Effector memory CD8-positive, alpha-beta T cell (primary cell): ENCODE data around the gene ZNF302.
"Not testable (repeated sequence)": the region's sequence is repeated elsewhere in the genome, so short reads cannot be mapped to it uniquely, and the experiment has no call there.

Source experiments
- ATAC-seq: fragments of 150-1000 bp; cut with Tn5 transposase; replicated peaks from 2 replicates; pipeline ENCODE4 v1.10.0; 2021; ENCODE audit warnings: mild to moderate bottlenecking, moderate library complexity
- DNase-seq, 3 experiments: peaks; one replicate each; pipeline ENCODE4 v3.0.0; 2021
- H3K27ac Mint-ChIP-seq, 2 donors: one replicate each; pipeline ENCODE4 v1.8.0; 2022; ENCODE audit warnings: mild to moderate bottlenecking in 2 of 2, mixed read lengths in 2 of 2, moderate library complexity in 2 of 2
- H3K27me3 Mint-ChIP-seq, 2 donors: one replicate each; pipeline ENCODE4 v1.8.0; 2022; ENCODE audit warnings: mixed read lengths in 2 of 2
- H3K36me3 Mint-ChIP-seq: one replicate; pipeline ENCODE4 v1.8.0; 2022; ENCODE audit warnings: mild to moderate bottlenecking, moderate library complexity, mixed read lengths; ENCODE audit not compliant: insufficient read depth
- H3K4me1 Mint-ChIP-seq, 2 donors: one replicate each; pipeline ENCODE4 v1.8.0; 2022; ENCODE audit warnings: low read depth in 2 of 2, mixed read lengths in 2 of 2
- H3K4me3 Mint-ChIP-seq, 2 donors: one replicate each; pipeline ENCODE4 v1.8.0; 2022; ENCODE audit warnings: mild to moderate bottlenecking in 2 of 2, mixed read lengths in 2 of 2, moderate library complexity in 2 of 2
- H3K9me3 Mint-ChIP-seq, 2 donors: one replicate each; pipeline ENCODE4 v1.8.0; 2022; ENCODE audit warnings: mixed read lengths in 2 of 2

ZNF302 gene

DNA sequence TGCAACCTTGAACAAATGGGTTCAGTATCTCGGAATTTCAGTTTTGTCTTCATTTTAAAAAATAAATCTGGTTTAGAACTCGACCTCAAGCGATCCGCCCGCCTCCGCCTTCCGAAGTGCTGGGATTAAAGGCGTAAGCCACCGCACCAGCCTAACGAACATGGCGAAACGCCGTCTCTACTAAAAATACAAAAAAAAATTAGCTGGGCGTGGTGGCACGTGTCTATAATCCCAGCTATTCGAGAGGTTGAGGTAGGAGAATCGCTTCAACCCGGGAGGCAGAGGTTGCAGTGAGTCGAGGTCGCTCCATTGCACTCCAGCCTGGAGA is 571 bp downstream of the ZNF302 start:
- H3K4me1 Mint-ChIP-seq, result peaks cover 14 to 28% of the 10 kb centered on the region in 2 donors
- ATAC-seq, result no peak
- H3K27ac Mint-ChIP-seq, result peak overlapping the region; percentile 99
- peak overlapping the region; percentile 94 to 95 for H3K4me3 Mint-ChIP-seq
- H3K27me3 Mint-ChIP-seq, result peaks cover 8 to 16% of the 10 kb centered on the region in 2 donors
- no peak for DNase-seq
- peaks cover 5 to 11% of the 10 kb centered on the region in 2 donors for H3K9me3 Mint-ChIP-seq
- peaks cover 46% of the 10 kb centered on the region for H3K36me3 Mint-ChIP-seq

DNA sequence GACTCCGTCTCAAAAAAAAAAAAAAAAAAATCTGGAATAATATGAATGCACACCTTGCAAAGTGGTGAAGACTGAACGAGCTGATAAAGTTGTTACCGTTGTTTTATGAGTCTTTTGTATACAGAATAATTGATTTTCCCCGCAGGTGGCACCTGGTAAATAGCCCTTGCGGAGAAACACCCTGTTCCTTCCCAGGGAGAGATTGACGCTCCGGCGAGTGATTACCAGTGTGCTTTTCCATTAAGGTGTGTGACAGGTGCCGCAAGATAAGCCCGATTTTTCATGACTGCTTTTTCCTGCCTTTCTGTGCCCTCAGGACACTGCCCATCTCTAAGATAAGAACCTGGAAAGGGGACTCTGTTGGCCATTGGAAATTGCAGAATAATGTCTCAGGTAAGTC is 943 bp downstream of the ZNF302 start:
- ATAC-seq (no peak), DNase-seq (no peak)
- peaks cover 50% of the 10 kb centered on the region for H3K36me3 Mint-ChIP-seq
- H3K27ac Mint-ChIP-seq, result peak overlapping the region; percentile 99
- H3K4me1 Mint-ChIP-seq, result peaks cover 14 to 28% of the 10 kb centered on the region in 2 donors
- H3K9me3 Mint-ChIP-seq, result peaks cover 5 to 11% of the 10 kb centered on the region in 2 donors
- H3K27me3 Mint-ChIP-seq, result peaks cover 8 to 13% of the 10 kb centered on the region in 2 donors
- H3K4me3 Mint-ChIP-seq, result peak overlapping the region; percentile 94 to 95

DNA sequence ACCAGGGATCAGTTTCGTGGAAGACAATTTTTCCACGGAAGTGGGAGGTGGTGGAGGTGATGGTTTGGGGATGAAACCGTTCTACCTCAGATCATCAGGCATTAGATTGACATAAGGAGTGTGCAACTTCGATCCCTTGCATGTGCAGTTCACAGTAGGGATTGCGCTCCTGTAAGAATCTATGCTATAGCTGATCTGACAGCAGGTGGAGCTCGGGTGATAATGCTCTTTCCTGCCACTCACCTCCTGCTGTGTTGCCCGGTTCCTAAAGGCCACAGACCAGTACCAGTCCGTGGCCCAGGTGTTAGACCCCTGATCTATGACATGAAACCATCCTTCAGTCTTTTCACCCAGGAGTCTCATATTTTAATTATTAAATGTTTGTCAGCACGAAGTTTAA is 4.0 kb downstream of the ZNF302 start:
- Mint-ChIP-seq H3K27me3 (no peaks in the 10 kb centered on the region), H3K36me3 (peaks cover 60% of the 10 kb centered on the region), H3K4me1 (peaks cover 14 to 25% of the 10 kb centered on the region in 2 donors), H3K9me3 (peaks cover 7 to 11% of the 10 kb centered on the region in 2 donors), H3K4me3 (no peak overlapping the region), H3K27ac (no peak overlapping the region)
- DNase-seq, result no peak
- ATAC-seq, result no peak

DNA sequence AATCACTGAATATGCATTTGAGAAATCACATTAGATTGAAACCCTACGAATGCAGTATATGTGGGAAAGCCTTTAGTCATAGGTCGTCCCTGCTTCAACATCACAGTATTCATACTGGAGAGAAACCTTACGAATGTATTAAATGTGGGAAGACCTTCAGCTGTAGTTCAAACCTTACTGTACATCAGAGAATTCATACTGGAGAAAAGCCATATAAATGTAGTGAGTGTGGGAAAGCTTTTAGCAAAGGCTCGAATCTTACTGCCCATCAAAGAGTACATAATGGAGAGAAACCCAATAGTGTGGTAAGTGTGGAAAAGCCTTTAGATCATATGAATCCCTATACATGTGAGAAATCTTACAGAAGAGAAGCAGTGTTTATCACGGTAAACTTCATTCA is 7.8 kb downstream of the ZNF302 start:
- DNase-seq, H3K4me3 Mint-ChIP-seq, ATAC-seq, H3K27ac Mint-ChIP-seq, H3K4me1 Mint-ChIP-seq, H3K27me3 Mint-ChIP-seq: not testable (repeated sequence)
- H3K36me3 Mint-ChIP-seq, result peaks cover 32% of the 10 kb centered on the region
- peaks cover 4 to 18% of the 10 kb centered on the region in 2 donors for H3K9me3 Mint-ChIP-seq

DNA sequence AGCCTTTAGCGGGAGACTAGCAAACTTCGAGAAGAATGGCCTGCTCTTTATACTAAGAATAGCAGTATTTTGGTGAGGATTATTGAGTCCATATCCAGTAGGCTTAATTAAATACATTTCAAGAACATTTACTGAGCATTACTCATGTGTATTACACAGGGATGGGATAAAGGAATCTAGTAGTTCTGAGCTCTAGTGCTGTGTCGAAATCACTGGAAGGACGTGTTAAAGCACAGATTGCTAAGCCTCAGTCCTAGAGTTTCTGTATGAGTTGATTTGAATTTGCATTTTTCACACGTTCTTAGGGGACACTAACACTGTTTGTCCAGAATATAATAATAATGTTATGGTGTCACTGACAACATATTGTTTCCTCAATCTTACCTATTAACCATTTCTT is 9.0 kb downstream of the ZNF302 start:
- no peak overlapping the region for H3K4me3 Mint-ChIP-seq
- peaks cover 32% of the 10 kb centered on the region for H3K36me3 Mint-ChIP-seq
- no peak for ATAC-seq
- H3K27ac Mint-ChIP-seq, result no peak overlapping the region
- no peaks in the 10 kb centered on the region for H3K4me1 Mint-ChIP-seq
- H3K27me3 Mint-ChIP-seq, result peaks cover 0 to 7% of the 10 kb centered on the region in 2 donors
- no peak for DNase-seq
- H3K9me3 Mint-ChIP-seq, result peaks cover 4 to 18% of the 10 kb centered on the region in 2 donors

DNA sequence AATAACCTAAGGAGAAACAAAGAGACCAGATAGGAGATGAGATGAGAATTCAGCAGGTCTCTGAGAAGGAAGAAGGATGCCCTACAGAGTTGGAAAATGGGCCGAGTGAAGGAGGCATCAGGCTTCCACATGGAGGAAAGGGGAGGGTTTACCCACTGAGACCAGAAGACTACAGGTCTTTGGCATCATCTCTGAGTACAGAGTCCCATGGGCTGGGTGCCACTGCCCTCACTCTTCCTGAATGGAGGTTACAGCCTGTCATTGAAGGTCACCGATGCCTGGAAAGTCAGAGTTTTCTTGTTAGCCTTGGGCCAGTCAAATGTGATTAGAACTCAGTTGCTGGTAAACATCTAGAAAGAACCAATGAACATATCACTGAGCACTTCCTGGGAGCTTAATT is 9.9 kb downstream of the ZNF302 start:
- Mint-ChIP-seq H3K4me3 (no peak overlapping the region), H3K36me3 (peaks cover 24% of the 10 kb centered on the region), H3K9me3 (peaks cover 4 to 18% of the 10 kb centered on the region in 2 donors), H3K4me1 (no peaks in the 10 kb centered on the region), H3K27me3 (peaks cover 3 to 10% of the 10 kb centered on the region in 2 donors), H3K27ac (no peak overlapping the region)
- no peak for DNase-seq
- ATAC-seq, result no peak

DNA sequence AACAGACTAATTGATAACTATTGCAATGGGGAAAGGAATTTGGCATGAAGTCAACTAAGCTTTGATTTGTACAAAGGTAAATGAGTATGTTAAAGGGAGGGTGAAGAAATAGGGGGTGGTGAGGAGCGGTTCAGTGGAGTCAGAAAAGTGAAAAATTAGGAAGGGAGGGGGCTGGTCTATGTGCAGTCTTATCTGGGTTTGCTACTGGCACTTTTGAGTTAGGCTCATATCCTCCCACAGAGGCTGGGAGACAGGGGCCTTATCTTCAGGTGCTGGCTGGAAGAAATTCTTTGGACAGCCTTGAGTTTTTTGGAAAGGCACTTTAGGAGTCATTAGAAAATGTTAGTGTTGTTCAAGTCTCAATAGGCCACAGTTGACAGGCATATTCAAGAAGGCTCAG is 11.1 kb downstream of the ZNF302 start:
- DNase-seq (no peak), ATAC-seq (no peak)
- Mint-ChIP-seq H3K4me1 (no peaks in the 10 kb centered on the region), H3K4me3 (no peak overlapping the region), H3K27me3 (peaks cover 16 to 20% of the 10 kb centered on the region in 2 donors), H3K36me3 (peaks cover 12% of the 10 kb centered on the region), H3K9me3 (peaks cover 4 to 18% of the 10 kb centered on the region in 2 donors), H3K27ac (no peak overlapping the region)

DNA sequence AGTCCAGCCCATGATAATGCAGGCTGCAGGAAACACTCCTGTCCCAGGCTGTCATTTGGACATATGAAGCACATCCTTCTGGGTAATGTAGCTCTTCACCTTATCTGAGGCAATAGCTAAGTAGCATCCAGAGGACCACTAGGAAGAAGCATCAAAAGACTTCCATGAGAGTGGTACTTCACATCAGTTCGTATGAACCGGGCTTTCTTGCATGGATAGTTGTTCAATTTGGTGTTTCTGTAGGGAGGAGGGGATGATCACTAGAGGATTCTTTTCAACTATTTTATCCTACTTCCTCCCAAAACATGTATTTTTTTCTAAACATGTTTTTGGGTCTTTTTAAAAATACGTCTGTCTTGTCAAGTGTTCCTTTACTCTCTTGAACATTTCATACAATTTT is 12.9 kb downstream of the ZNF302 start:
- H3K36me3 Mint-ChIP-seq, result no peaks in the 10 kb centered on the region
- DNase-seq (no peak), ATAC-seq (no peak)
- H3K27ac Mint-ChIP-seq, result no peak overlapping the region
- H3K4me1 Mint-ChIP-seq, result no peaks in the 10 kb centered on the region
- H3K4me3 Mint-ChIP-seq, result no peak overlapping the region
- peaks cover 4 to 18% of the 10 kb centered on the region in 2 donors for H3K9me3 Mint-ChIP-seq
- peaks cover 31 to 32% of the 10 kb centered on the region in 2 donors for H3K27me3 Mint-ChIP-seq

DNA sequence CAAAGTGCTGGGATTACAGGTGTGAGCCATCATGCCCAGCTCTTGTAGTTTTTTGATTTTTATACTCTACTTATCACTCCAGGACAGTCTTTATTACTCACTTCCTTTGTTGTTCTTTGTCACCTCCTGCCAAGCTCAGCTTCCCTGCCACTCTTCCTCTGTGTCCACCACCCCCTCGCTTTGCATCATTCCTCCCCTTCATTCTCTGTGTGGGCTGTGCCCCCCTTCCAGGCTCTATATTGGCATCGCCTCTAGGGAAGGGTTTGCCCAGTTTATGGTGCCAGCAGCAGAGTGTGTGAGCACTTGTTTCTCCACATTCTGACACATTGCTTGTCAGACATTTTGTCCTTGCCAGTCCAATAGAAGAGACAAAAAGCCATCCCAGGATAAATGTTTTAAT is 15.1 kb downstream of the ZNF302 start:
- DNase-seq, result no peak
- H3K27ac Mint-ChIP-seq, result no peak overlapping the region
- H3K9me3 Mint-ChIP-seq, result peaks cover 2 to 9% of the 10 kb centered on the region in 2 donors
- no peak overlapping the region for H3K4me3 Mint-ChIP-seq
- no peaks in the 10 kb centered on the region for H3K36me3 Mint-ChIP-seq
- no peak for ATAC-seq
- peaks cover 33 to 36% of the 10 kb centered on the region in 2 donors for H3K27me3 Mint-ChIP-seq
- no peaks in the 10 kb centered on the region for H3K4me1 Mint-ChIP-seq

DNA sequence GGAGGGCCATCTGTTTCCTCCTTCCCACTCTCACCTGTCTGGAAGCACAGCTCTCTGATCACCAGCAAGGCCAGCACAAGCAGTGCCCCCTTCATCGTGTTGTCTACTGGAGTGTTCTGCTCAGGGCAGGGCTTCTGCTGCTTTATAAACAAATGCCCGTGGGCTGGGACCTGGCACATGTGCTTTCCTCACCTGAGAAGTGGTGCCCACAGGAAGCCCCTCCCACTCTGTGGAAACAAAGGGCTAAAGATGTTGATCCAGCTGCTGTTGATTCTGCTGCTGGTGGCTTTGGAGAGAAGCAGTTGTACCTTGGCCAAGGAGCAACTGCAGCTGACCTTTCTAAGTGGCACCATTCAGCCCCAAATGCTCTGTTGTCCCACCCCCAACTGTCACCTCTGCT is 30.2 kb downstream of the ZNF302 start:
- Mint-ChIP-seq H3K27ac (no peak overlapping the region), H3K4me3 (no peak overlapping the region), H3K27me3 (peaks cover 32 to 73% of the 10 kb centered on the region in 2 donors), H3K36me3 (no peaks in the 10 kb centered on the region), H3K4me1 (peaks cover 0 to 3% of the 10 kb centered on the region in 2 donors), H3K9me3 (no peaks in the 10 kb centered on the region)
- no peak for DNase-seq
- ATAC-seq, result no peak

DNA sequence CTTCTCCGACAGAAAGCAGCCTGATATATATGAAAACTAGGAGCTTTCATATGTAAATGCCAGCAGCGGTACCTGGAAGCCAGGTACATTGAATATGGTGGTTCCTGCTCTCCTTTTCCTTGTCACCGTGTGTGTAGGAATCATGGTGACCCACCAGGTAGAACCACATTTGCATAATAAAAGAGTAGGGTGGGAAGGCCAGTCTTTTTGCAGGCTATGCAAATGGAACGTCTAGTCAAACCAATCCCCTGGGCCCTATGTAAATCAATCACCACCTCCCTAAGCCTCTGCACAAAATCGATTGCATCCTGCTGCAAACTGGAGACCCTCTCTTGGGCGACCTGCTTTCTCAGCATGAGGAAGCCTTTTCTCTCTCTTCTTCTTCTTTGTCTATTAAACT is 34.4 kb downstream of the ZNF302 start:
- ATAC-seq, result no peak
- Mint-ChIP-seq H3K27me3 (peaks cover 44 to 67% of the 10 kb centered on the region in 2 donors), H3K4me1 (peaks cover 0 to 3% of the 10 kb centered on the region in 2 donors), H3K36me3 (no peaks in the 10 kb centered on the region), H3K4me3 (no peak overlapping the region), H3K9me3 (peaks cover 0 to 3% of the 10 kb centered on the region in 2 donors), H3K27ac (no peak overlapping the region)
- DNase-seq, result no peak

DNA sequence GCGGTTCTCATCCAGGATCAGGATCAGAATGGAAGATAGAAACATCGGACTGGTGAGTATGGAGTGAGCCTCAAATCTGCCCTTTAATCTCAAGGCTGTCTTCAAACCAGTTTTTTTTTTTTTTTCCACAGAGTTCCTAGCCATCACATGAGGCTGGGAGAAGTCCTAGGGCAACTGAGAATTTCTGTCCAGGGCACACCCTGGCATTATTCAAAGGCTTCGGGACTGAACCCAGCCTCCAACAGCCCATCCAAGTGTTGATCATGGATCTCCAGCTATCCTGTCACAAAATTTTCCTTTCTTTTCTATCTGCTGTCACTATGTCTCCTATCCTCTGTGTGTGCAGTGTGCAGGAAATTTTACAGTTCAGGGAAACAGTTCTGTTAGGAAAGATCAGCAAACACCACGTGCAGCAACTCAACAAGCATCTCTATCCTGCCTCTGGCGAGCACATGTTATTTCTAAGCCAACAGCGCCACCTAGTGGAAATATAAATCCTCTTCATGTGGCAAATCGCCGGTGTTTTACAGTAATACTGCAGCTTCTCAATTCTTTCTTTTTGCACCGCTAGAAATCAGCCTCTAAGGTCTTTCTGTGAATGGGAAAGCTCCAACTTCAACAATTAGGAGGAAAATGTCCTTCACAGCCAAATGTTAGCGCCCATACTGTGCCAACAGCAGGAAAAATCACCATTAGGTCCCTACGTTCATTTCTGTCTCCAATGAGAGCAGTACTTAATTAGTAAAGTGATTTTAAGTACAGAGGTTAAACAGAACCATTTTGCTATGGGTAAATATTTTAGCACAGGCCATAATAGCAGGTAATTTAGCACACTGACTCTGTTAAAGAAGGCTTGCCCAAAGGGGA is 35.1 kb downstream of the ZNF302 start:
- Mint-ChIP-seq H3K4me1 (peaks cover 0 to 3% of the 10 kb centered on the region in 2 donors), H3K9me3 (peaks cover 0 to 3% of the 10 kb centered on the region in 2 donors), H3K27me3 (peaks cover 52 to 65% of the 10 kb centered on the region in 2 donors), H3K36me3 (no peaks in the 10 kb centered on the region), H3K27ac (no peak overlapping the region), H3K4me3 (no peak overlapping the region)
- ATAC-seq, result peak; percentile 70
- DNase-seq, result peak; percentile 68 to 70 (median 69)

DNA sequence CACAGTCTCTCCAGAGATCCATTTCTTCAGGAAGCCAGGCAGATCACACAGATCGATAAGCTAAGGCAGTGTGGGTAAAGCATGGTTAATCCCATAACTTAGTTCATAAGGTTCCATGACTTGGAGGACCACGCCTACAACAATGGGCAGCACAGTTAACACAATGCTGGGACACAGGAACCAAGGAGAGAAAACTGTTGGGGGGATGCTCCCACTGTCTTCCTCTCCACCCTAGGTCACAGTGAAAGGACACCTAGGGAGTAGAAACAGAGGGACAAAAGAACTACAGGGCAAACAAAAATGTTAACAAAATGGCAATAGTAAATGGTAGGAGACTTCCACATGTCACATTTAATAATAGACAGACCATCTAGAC is 35.8 kb downstream of the ZNF302 start:
- DNase-seq, result no peak
- Mint-ChIP-seq H3K9me3 (peaks cover 0 to 3% of the 10 kb centered on the region in 2 donors), H3K4me3 (no peak overlapping the region), H3K36me3 (no peaks in the 10 kb centered on the region), H3K27ac (no peak overlapping the region), H3K4me1 (peaks cover 0 to 3% of the 10 kb centered on the region in 2 donors), H3K27me3 (peaks cover 58 to 64% of the 10 kb centered on the region in 2 donors)
- no peak for ATAC-seq

DNA sequence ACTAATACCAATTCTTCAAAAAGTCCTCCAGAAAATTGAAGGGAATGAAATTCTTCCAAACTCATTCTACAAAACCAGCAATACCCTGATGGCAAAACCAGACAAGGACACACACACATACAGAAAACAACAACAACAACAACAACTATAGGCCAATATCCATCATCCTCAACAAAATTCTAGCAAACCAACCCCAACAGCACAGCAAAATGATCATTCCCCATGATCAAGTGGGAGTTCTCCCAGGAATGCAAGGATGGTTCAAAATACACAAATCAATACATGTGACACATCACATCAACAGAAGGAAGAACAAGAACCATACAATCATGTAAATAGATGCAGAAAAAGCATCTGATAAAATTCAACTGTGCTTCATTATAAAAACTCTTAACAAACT is 37.9 kb downstream of the ZNF302 start:
- no peaks in the 10 kb centered on the region for H3K36me3 Mint-ChIP-seq
- no peak overlapping the region for H3K27ac Mint-ChIP-seq
- H3K27me3 Mint-ChIP-seq, result peaks cover 50 to 57% of the 10 kb centered on the region in 2 donors
- peaks cover 0 to 3% of the 10 kb centered on the region in 2 donors for H3K9me3 Mint-ChIP-seq
- DNase-seq, result no peak
- no peak for ATAC-seq
- peaks cover 0 to 3% of the 10 kb centered on the region in 2 donors for H3K4me1 Mint-ChIP-seq
- H3K4me3 Mint-ChIP-seq, result no peak overlapping the region
